ENCODE measurements around the gene GPBP1. TPM values are rescaled to one million over a fixed set of nuclear protein-coding genes. Genes with fewer than 3 reads are reported as not detected.
"Not testable (repeated sequence)": the region's sequence is repeated elsewhere in the genome, so short reads cannot be mapped to it uniquely, and the experiment has no call there.

The GPBP1 gene
- total RNA-seq, 2 donors from 2014 or later = 135 to 136 TPM

GRCh38 chr5:57285084-57285483 lies 111.2 kb downstream of the GPBP1 start:
- not testable (repeated sequence) for H3K36me3 Mint-ChIP-seq (ENCODE audit: low read depth); ATAC-seq; H3K4me3 Mint-ChIP-seq; DNase-seq; H3K4me1 Mint-ChIP-seq; H3K27ac Mint-ChIP-seq; H3K9me3 ChIP-seq (ENCODE audit: control insufficient read depth, low read length, poor library complexity, severe bottlenecking)
- H3K27me3 Mint-ChIP-seq = peaks cover 17% of the 10 kb centered on the region

- DNase-seq = no peak
- ATAC-seq = no peak
- Mint-ChIP-seq H3K36me3 (ENCODE audit: low read depth) (no peaks in the 10 kb centered on the region), H3K4me3 (no peak overlapping the region), H3K27me3 (peaks cover 11% of the 10 kb centered on the region), H3K27ac (no peak overlapping the region), H3K4me1 (no peaks in the 10 kb centered on the region)
- no peaks in the 10 kb centered on the region for H3K9me3 ChIP-seq (ENCODE audit: control insufficient read depth, low read length, poor library complexity, severe bottlenecking)
Measured at GRCh38 chr5:57291894-57292293, 118.0 kb downstream of the GPBP1 start.

GRCh38 chr5:57292336-57292735 lies 118.5 kb downstream of the GPBP1 start:
- Mint-ChIP-seq H3K4me3 (no peak overlapping the region), H3K27ac (no peak overlapping the region), H3K36me3 (ENCODE audit: low read depth) (no peaks in the 10 kb centered on the region), H3K27me3 (peaks cover 10% of the 10 kb centered on the region), H3K4me1 (no peaks in the 10 kb centered on the region)
- DNase-seq = no peak
- no peaks in the 10 kb centered on the region for H3K9me3 ChIP-seq (ENCODE audit: control insufficient read depth, low read length, poor library complexity, severe bottlenecking)
- ATAC-seq = no peak

GRCh38 chr5:57298295-57298984 lies 124.6 kb downstream of the GPBP1 start:
- peak overlapping the region; percentile 95 for H3K27ac Mint-ChIP-seq
- no peaks in the 10 kb centered on the region for H3K36me3 Mint-ChIP-seq (ENCODE audit: low read depth)
- H3K4me3 Mint-ChIP-seq = peak overlapping the region; percentile 84

GRCh38 chr5:57298985-57299491 lies 125.2 kb downstream of the GPBP1 start:
- DNase-seq (peak in 1 of 3 donors; percentile 15), ATAC-seq (peak; percentile 66)
- peaks cover 16% of the 10 kb centered on the region for H3K4me1 Mint-ChIP-seq
- H3K4me3 Mint-ChIP-seq = peak overlapping the region; percentile 84
- H3K27me3 Mint-ChIP-seq = no peaks in the 10 kb centered on the region
- no peaks in the 10 kb centered on the region for H3K36me3 Mint-ChIP-seq (ENCODE audit: low read depth)
- no peaks in the 10 kb centered on the region for H3K9me3 ChIP-seq (ENCODE audit: control insufficient read depth, low read length, poor library complexity, severe bottlenecking)
- H3K27ac Mint-ChIP-seq = peak overlapping the region; percentile 95

More at GRCh38 chr5:57298295-57298984, 124.6 kb downstream of the GPBP1 start:
- Mint-ChIP-seq H3K4me1 (peaks cover 16% of the 10 kb centered on the region), H3K27me3 (no peaks in the 10 kb centered on the region)
- no peaks in the 10 kb centered on the region for H3K9me3 ChIP-seq (ENCODE audit: control insufficient read depth, low read length, poor library complexity, severe bottlenecking)
- DNase-seq = peak; percentile 63 to 87 (median 69)
- ATAC-seq = peak; percentile 90

GRCh38 chr5:57299986-57300385 lies 126.1 kb downstream of the GPBP1 start:
- Mint-ChIP-seq H3K36me3 (ENCODE audit: low read depth) (no peaks in the 10 kb centered on the region), H3K27me3 (no peaks in the 10 kb centered on the region), H3K27ac (no peak overlapping the region), H3K4me3 (no peak overlapping the region), H3K4me1 (peaks cover 16% of the 10 kb centered on the region)
- ATAC-seq (no peak), DNase-seq (no peak)
- H3K9me3 ChIP-seq (ENCODE audit: control insufficient read depth, low read length, poor library complexity, severe bottlenecking) = no peaks in the 10 kb centered on the region

- DNase-seq (no peak), ATAC-seq (peak; percentile 38)
- Mint-ChIP-seq H3K27me3 (no peaks in the 10 kb centered on the region), H3K4me1 (peaks cover 16% of the 10 kb centered on the region), H3K27ac (no peak overlapping the region), H3K36me3 (ENCODE audit: low read depth) (no peaks in the 10 kb centered on the region), H3K4me3 (no peak overlapping the region)
- H3K9me3 ChIP-seq (ENCODE audit: control insufficient read depth, low read length, poor library complexity, severe bottlenecking) = no peaks in the 10 kb centered on the region
Measured at GRCh38 chr5:57302164-57302563, 128.3 kb downstream of the GPBP1 start.

GRCh38 chr5:57302643-57303042 lies 128.8 kb downstream of the GPBP1 start:
- no peak for ATAC-seq
- DNase-seq = no peak
- Mint-ChIP-seq H3K4me3 (no peak overlapping the region), H3K27me3 (no peaks in the 10 kb centered on the region), H3K27ac (no peak overlapping the region), H3K36me3 (ENCODE audit: low read depth) (no peaks in the 10 kb centered on the region), H3K4me1 (peaks cover 16% of the 10 kb centered on the region)
- H3K9me3 ChIP-seq (ENCODE audit: control insufficient read depth, low read length, poor library complexity, severe bottlenecking) = no peaks in the 10 kb centered on the region

GRCh38 chr5:57303985-57304384 lies 130.1 kb downstream of the GPBP1 start:
- no peaks in the 10 kb centered on the region for H3K9me3 ChIP-seq (ENCODE audit: control insufficient read depth, low read length, poor library complexity, severe bottlenecking)
- DNase-seq (no peak), ATAC-seq (no peak)
- Mint-ChIP-seq H3K36me3 (ENCODE audit: low read depth) (no peaks in the 10 kb centered on the region), H3K4me3 (no peak overlapping the region), H3K27ac (no peak overlapping the region), H3K4me1 (peaks cover 12% of the 10 kb centered on the region), H3K27me3 (no peaks in the 10 kb centered on the region)

- Mint-ChIP-seq H3K4me1 (peaks cover 7% of the 10 kb centered on the region), H3K27me3 (no peaks in the 10 kb centered on the region), H3K27ac (no peak overlapping the region), H3K4me3 (no peak overlapping the region), H3K36me3 (ENCODE audit: low read depth) (no peaks in the 10 kb centered on the region)
- no peak for ATAC-seq
- DNase-seq = no peak
- no peaks in the 10 kb centered on the region for H3K9me3 ChIP-seq (ENCODE audit: control insufficient read depth, low read length, poor library complexity, severe bottlenecking)
Measured at GRCh38 chr5:57304931-57305330, 131.1 kb downstream of the GPBP1 start.

GRCh38 chr5:57306359-57306758 lies 132.5 kb downstream of the GPBP1 start:
- Mint-ChIP-seq H3K27me3 (no peaks in the 10 kb centered on the region), H3K27ac (no peak overlapping the region), H3K36me3 (ENCODE audit: low read depth) (no peaks in the 10 kb centered on the region), H3K4me3 (no peak overlapping the region), H3K4me1 (peaks cover 7% of the 10 kb centered on the region)
- no peak for ATAC-seq
- no peaks in the 10 kb centered on the region for H3K9me3 ChIP-seq (ENCODE audit: control insufficient read depth, low read length, poor library complexity, severe bottlenecking)
- DNase-seq = no peak

GRCh38 chr5:57307516-57307915 lies 133.7 kb downstream of the GPBP1 start:
- Mint-ChIP-seq H3K27me3 (no peaks in the 10 kb centered on the region), H3K4me3 (no peak overlapping the region), H3K4me1 (peaks cover 6% of the 10 kb centered on the region), H3K36me3 (ENCODE audit: low read depth) (no peaks in the 10 kb centered on the region), H3K27ac (no peak overlapping the region)
- no peak for ATAC-seq
- no peak for DNase-seq
- no peaks in the 10 kb centered on the region for H3K9me3 ChIP-seq (ENCODE audit: control insufficient read depth, low read length, poor library complexity, severe bottlenecking)

GRCh38 chr5:57309022-57309421 lies 135.2 kb downstream of the GPBP1 start:
- ATAC-seq; H3K36me3 Mint-ChIP-seq (ENCODE audit: low read depth); H3K4me1 Mint-ChIP-seq; H3K27me3 Mint-ChIP-seq; H3K27ac Mint-ChIP-seq; DNase-seq; H3K4me3 Mint-ChIP-seq; H3K9me3 ChIP-seq (ENCODE audit: control insufficient read depth, low read length, poor library complexity, severe bottlenecking): not testable (repeated sequence)

- H3K27ac Mint-ChIP-seq = no peak overlapping the region
- H3K4me3 Mint-ChIP-seq = no peak overlapping the region
- no peak for ATAC-seq
- H3K9me3 ChIP-seq (ENCODE audit: control insufficient read depth, low read length, poor library complexity, severe bottlenecking) = no peaks in the 10 kb centered on the region
- H3K36me3 Mint-ChIP-seq (ENCODE audit: low read depth) = no peaks in the 10 kb centered on the region
- peaks cover 12% of the 10 kb centered on the region for H3K27me3 Mint-ChIP-seq
- peaks cover 3% of the 10 kb centered on the region for H3K4me1 Mint-ChIP-seq
- DNase-seq = no peak
Measured at GRCh38 chr5:57311251-57311650, 137.4 kb downstream of the GPBP1 start.

Measured in T-helper 17 cell (primary cell).